ENCODE measurements around the gene STON2. TPM values are rescaled to one million over a fixed set of nuclear protein-coding genes. Genes with fewer than 3 reads are reported as not detected.

STON2 gene
- total and polyA plus RNA-seq, 4 donors: 1.9 to 30.0 (median 7.3) TPM

GRCh38 chr14:81309511-81309910 is 90.6 kb downstream of the STON2 start:
- Histone ChIP-seq H3K4me3 (ENCODE audit: low read depth in 1 of 3, low read length in 3 of 3) (no peak overlapping the region), H3K27me3 (ENCODE audit: control insufficient read depth in 4 of 4, insufficient read depth in 4 of 4, low read length in 3 of 4) (no peaks in the 10 kb centered on the region), H3K9ac (ENCODE audit: low read depth in 1 of 2, low read length in 2 of 2) (no peak overlapping the region), H3K9me3 (ENCODE audit: control insufficient read depth in 4 of 4, low read length in 3 of 4) (no peaks in the 10 kb centered on the region), H3K36me3 (ENCODE audit: control insufficient read depth in 4 of 4, insufficient read depth in 3 of 4, low read depth in 1 of 4, low read length in 3 of 4) (no peaks in the 10 kb centered on the region), H3K27ac (ENCODE audit: low read depth in 1 of 2, low read length in 2 of 2) (no peak overlapping the region), H3K4me1 (ENCODE audit: control insufficient read depth in 4 of 4, insufficient read depth in 4 of 4, low read length in 3 of 4) (peaks cover 0 to under 1% (median 0%) of the 10 kb centered on the region in 4 donors)
- TF ChIP-seq MAX (IDR thresholded peaks at IDR 0.05): no peak
- no peak for TF ChIP-seq TAF1 (conservative IDR thresholded peaks at IDR 0.05)
- no peak for TF ChIP-seq YY1 (IDR thresholded peaks at IDR 0.05)
- TF ChIP-seq RXRA (IDR thresholded peaks at IDR 0.05): no peak
- TF ChIP-seq JUND (IDR thresholded peaks at IDR 0.05): no peak
- TF ChIP-seq SP1 (IDR thresholded peaks at IDR 0.05): no peak
- TF ChIP-seq, protein P1, sequence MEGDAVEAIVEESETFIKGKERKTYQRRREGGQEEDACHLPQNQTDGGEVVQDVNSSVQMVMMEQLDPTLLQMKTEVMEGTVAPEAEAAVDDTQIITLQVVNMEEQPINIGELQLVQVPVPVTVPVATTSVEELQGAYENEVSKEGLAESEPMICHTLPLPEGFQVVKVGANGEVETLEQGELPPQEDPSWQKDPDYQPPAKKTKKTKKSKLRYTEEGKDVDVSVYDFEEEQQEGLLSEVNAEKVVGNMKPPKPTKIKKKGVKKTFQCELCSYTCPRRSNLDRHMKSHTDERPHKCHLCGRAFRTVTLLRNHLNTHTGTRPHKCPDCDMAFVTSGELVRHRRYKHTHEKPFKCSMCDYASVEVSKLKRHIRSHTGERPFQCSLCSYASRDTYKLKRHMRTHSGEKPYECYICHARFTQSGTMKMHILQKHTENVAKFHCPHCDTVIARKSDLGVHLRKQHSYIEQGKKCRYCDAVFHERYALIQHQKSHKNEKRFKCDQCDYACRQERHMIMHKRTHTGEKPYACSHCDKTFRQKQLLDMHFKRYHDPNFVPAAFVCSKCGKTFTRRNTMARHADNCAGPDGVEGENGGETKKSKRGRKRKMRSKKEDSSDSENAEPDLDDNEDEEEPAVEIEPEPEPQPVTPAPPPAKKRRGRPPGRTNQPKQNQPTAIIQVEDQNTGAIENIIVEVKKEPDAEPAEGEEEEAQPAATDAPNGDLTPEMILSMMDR (IDR thresholded peaks at IDR 0.05; ENCODE audit: low read depth, low read length, missing input control): no peak
- TF ChIP-seq RAD21 (IDR thresholded peaks at IDR 0.05): no peak
- TF ChIP-seq HNF4G (IDR thresholded peaks at IDR 0.05): no peak
- TF ChIP-seq FOXA1 (IDR thresholded peaks at IDR 0.05): no peak
- no peak for TF ChIP-seq EGR1 (IDR thresholded peaks at IDR 0.05; ENCODE audit: low read depth in 2 of 2)
- no peak for TF ChIP-seq HNF4A (conservative IDR thresholded peaks at IDR 0.05)
- no peak for TF ChIP-seq NR2F2 (IDR thresholded peaks at IDR 0.05)
- TF ChIP-seq, protein P2, sequence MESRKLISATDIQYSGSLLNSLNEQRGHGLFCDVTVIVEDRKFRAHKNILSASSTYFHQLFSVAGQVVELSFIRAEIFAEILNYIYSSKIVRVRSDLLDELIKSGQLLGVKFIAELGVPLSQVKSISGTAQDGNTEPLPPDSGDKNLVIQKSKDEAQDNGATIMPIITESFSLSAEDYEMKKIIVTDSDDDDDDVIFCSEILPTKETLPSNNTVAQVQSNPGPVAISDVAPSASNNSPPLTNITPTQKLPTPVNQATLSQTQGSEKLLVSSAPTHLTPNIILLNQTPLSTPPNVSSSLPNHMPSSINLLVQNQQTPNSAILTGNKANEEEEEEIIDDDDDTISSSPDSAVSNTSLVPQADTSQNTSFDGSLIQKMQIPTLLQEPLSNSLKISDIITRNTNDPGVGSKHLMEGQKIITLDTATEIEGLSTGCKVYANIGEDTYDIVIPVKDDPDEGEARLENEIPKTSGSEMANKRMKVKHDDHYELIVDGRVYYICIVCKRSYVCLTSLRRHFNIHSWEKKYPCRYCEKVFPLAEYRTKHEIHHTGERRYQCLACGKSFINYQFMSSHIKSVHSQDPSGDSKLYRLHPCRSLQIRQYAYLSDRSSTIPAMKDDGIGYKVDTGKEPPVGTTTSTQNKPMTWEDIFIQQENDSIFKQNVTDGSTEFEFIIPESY (IDR thresholded peaks at IDR 0.05): no peak
- TF ChIP-seq FOXA2 (IDR thresholded peaks at IDR 0.05): no peak
- TF ChIP-seq REST (IDR thresholded peaks at IDR 0.05): no peak
- TF ChIP-seq GABPA (IDR thresholded peaks at IDR 0.05 in 1 of 2, conservative IDR thresholded peaks at IDR 0.05 in 1 of 2): no peak
- WGBS: 87% methylated on average over 2 of the region's 2 CpGs
- DNase-seq (ENCODE audit: low spot score): no peak

- no peak overlapping the region for H3K27ac ChIP-seq (ENCODE audit: low read depth in 1 of 2, low read length in 2 of 2)
- H3K9ac ChIP-seq (ENCODE audit: low read depth in 1 of 2, low read length in 2 of 2): no peak overlapping the region
- peaks cover 0 to 18% (median 4%) of the 10 kb centered on the region in 4 donors for H3K4me1 ChIP-seq (ENCODE audit: control insufficient read depth in 4 of 4, insufficient read depth in 4 of 4, low read length in 3 of 4)
- no peak for TF ChIP-seq EGR1 (IDR thresholded peaks at IDR 0.05; ENCODE audit: low read depth in 2 of 2)
- no peak for TF ChIP-seq ATF3 (IDR thresholded peaks at IDR 0.05)
- TF ChIP-seq JUND (IDR thresholded peaks at IDR 0.05): no peak
- no peak for TF ChIP-seq NR2F2 (IDR thresholded peaks at IDR 0.05)
- no peaks in the 10 kb centered on the region for H3K9me3 ChIP-seq (ENCODE audit: control insufficient read depth in 4 of 4, low read length in 3 of 4)
- DNase-seq (ENCODE audit: low spot score): no peak
- no peaks in the 10 kb centered on the region for H3K27me3 ChIP-seq (ENCODE audit: control insufficient read depth in 4 of 4, insufficient read depth in 4 of 4, low read length in 3 of 4)
- no peak overlapping the region for H3K4me3 ChIP-seq (ENCODE audit: low read depth in 1 of 3, low read length in 3 of 3)
- WGBS: 76% methylated on average over 3 of the region's 3 CpGs
- H3K36me3 ChIP-seq (ENCODE audit: control insufficient read depth in 4 of 4, insufficient read depth in 3 of 4, low read depth in 1 of 4, low read length in 3 of 4): no peaks in the 10 kb centered on the region
Measured at GRCh38 chr14:81305743-81306142, 94.4 kb downstream of the STON2 start.
